ENCODE data around the gene FCAMR.
A peak's percentile ranks its signal among the peaks of the same experiment; 100 is the strongest.

The FCAMR gene

GRCh38 chr1:207014728-207015127 is 44.5 kb upstream of the FCAMR start:
- Histone ChIP-seq H3K9ac (ENCODE audit: insufficient read length, low read depth) (no peak overlapping the region), H3K9me3 (ENCODE audit: insufficient read depth, low read length) (no peaks in the 10 kb centered on the region), H3K4me1 (ENCODE audit: insufficient read depth, insufficient read length) (no peaks in the 10 kb centered on the region), H3K27me3 (ENCODE audit: insufficient read depth, insufficient read length) (no peaks in the 10 kb centered on the region), H3K4me3 (ENCODE audit: insufficient read length, low read depth) (no peak overlapping the region), H3K36me3 (ENCODE audit: insufficient read depth, insufficient read length, low read length) (no peaks in the 10 kb centered on the region)
- DNase-seq (ENCODE audit: low read depth, low spot score): no peak
- TF ChIP-seq SUZ12 (IDR thresholded peaks at IDR 0.05; ENCODE audit: extremely low read depth, insufficient read depth, insufficient read length): no peak

DNA sequence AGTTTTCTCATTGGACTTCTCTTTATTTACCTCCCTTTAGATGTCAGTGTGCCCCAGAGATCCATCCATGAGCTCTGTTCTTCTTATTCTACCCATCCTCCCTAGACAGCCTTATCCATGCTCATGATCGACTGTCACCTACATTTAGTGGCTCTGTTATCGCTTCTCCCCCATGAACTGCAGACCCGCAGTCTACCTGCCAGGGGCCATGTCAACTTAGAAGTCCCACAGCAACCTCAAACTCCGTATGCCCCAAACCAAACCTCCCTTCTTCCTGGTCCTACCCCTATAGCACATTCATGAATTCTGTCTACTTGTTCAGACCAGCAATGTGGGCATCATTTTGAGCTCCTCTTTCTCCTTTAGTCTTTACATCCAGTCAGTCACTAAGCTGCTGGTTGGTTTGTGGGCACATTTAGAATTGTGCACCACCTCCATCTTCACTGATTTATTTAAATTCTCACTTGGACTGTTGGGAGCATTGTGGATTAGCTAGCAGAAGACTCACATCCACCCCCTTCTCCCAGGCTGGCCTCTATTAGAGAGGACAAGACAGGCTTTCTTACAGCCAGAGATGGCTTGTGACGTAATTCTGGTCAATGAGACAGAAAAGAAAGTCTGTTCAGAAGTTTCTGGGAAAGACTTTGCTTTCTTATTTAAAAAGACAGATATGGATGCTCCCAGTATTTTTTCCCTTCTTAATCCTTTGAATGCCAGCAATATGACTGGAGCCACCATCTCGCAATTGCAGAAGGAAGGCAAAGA is 43.2 kb upstream of the FCAMR start:
- no peak for DNase-seq (ENCODE audit: low read depth, low spot score)
- Histone ChIP-seq H3K27me3 (ENCODE audit: insufficient read depth, insufficient read length) (no peaks in the 10 kb centered on the region), H3K36me3 (ENCODE audit: insufficient read depth, insufficient read length, low read length) (no peaks in the 10 kb centered on the region), H3K9ac (ENCODE audit: insufficient read length, low read depth) (no peak overlapping the region), H3K4me3 (ENCODE audit: insufficient read length, low read depth) (no peak overlapping the region), H3K9me3 (ENCODE audit: insufficient read depth, low read length) (no peaks in the 10 kb centered on the region), H3K4me1 (ENCODE audit: insufficient read depth, insufficient read length) (no peaks in the 10 kb centered on the region)
- TF ChIP-seq YY1 (IDR thresholded peaks at IDR 0.05; ENCODE audit: insufficient read depth, insufficient read length) (no peak), ZNF274 (IDR thresholded peaks at IDR 0.05; ENCODE audit: low read depth, low read length) (no peak), SUZ12 (IDR thresholded peaks at IDR 0.05; ENCODE audit: extremely low read depth, insufficient read depth, insufficient read length) (no peak)

DNA sequence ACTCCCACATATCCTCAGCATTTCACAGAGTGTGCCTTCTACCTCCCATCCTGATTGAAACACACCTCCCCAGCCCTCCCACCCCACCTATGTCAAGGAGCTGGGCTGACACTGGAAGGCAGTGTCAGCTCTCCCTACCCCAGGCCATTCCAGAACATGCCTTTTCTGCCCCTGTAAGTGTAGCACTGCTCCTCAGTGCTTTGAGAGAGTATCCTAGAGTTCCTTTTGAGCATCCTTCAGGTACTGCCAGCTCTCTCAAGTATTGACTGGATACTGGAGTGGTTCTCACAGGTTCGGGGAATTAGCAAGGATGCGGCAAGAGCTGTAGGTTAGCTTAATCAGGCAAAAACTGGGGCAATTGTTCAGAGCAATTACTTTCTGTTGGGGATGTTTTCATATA is 40.5 kb upstream of the FCAMR start:
- DNase-seq (ENCODE audit: low read depth, low spot score): no peak
- Histone ChIP-seq H3K27me3 (ENCODE audit: insufficient read depth, insufficient read length) (no peaks in the 10 kb centered on the region), H3K4me3 (ENCODE audit: insufficient read length, low read depth) (no peak overlapping the region), H3K9me3 (ENCODE audit: insufficient read depth, low read length) (no peaks in the 10 kb centered on the region), H3K4me1 (ENCODE audit: insufficient read depth, insufficient read length) (no peaks in the 10 kb centered on the region), H3K9ac (ENCODE audit: insufficient read length, low read depth) (no peak overlapping the region), H3K36me3 (ENCODE audit: insufficient read depth, insufficient read length, low read length) (no peaks in the 10 kb centered on the region)
- TF ChIP-seq SUZ12 (IDR thresholded peaks at IDR 0.05; ENCODE audit: extremely low read depth, insufficient read depth, insufficient read length): no peak
- TF ChIP-seq ZNF274 (IDR thresholded peaks at IDR 0.05; ENCODE audit: low read depth, low read length): no peak
- TF ChIP-seq YY1 (IDR thresholded peaks at IDR 0.05; ENCODE audit: insufficient read depth, insufficient read length): no peak

- Histone ChIP-seq H3K4me1 (ENCODE audit: insufficient read depth, insufficient read length) (no peaks in the 10 kb centered on the region), H3K4me3 (ENCODE audit: insufficient read length, low read depth) (no peak overlapping the region), H3K9ac (ENCODE audit: insufficient read length, low read depth) (no peak overlapping the region), H3K9me3 (ENCODE audit: insufficient read depth, low read length) (no peaks in the 10 kb centered on the region), H3K27me3 (ENCODE audit: insufficient read depth, insufficient read length) (no peaks in the 10 kb centered on the region), H3K36me3 (ENCODE audit: insufficient read depth, insufficient read length, low read length) (no peaks in the 10 kb centered on the region)
- TF ChIP-seq SUZ12 (IDR thresholded peaks at IDR 0.05; ENCODE audit: extremely low read depth, insufficient read depth, insufficient read length) (no peak), YY1 (IDR thresholded peaks at IDR 0.05; ENCODE audit: insufficient read depth, insufficient read length) (no peak), ZNF274 (IDR thresholded peaks at IDR 0.05; ENCODE audit: low read depth, low read length) (no peak)
- DNase-seq (ENCODE audit: low read depth, low spot score): no peak
Observed at GRCh38 chr1:207009945-207010344, 39.7 kb upstream of the FCAMR start.

DNA sequence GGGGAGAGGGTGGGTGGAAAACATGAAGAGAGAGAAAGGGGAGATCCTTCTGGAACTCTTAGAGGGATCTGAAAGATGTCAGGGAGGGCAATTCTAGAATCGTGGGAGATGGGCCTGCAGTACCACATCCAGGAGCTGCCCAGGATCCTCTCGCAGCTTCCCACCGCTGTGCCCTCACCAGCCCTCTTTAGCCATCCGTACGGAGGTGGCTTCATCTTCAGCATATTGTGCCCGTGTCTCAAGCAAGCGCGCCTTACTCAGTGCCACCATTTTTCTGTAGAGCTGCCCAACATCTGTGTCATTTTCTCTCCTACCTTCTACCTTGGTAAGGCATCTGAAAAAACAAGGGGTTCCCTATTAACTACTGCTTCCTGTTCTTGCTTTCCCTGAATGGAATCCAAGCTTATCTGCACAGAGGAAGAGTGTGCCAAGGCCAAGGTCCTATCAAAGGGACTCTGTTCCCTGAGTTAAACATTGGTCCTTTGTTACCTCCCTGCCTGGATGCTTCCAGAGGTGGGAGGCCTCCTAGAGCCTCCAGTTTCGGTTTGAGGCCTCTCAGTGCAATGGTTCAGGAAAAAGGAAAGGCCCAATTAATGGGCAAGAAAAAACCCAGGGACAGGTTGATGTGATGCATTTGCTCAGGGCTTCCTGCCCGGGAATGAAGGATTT is 39.1 kb upstream of the FCAMR start:
- Histone ChIP-seq H3K4me3 (ENCODE audit: insufficient read length, low read depth) (no peak overlapping the region), H3K36me3 (ENCODE audit: insufficient read depth, insufficient read length, low read length) (no peaks in the 10 kb centered on the region), H3K9me3 (ENCODE audit: insufficient read depth, low read length) (no peaks in the 10 kb centered on the region), H3K9ac (ENCODE audit: insufficient read length, low read depth) (no peak overlapping the region), H3K27me3 (ENCODE audit: insufficient read depth, insufficient read length) (no peaks in the 10 kb centered on the region), H3K4me1 (ENCODE audit: insufficient read depth, insufficient read length) (no peaks in the 10 kb centered on the region)
- no peak for DNase-seq (ENCODE audit: low read depth, low spot score)
- TF ChIP-seq ZNF274 (IDR thresholded peaks at IDR 0.05; ENCODE audit: low read depth, low read length) (no peak), YY1 (IDR thresholded peaks at IDR 0.05; ENCODE audit: insufficient read depth, insufficient read length) (no peak), SUZ12 (IDR thresholded peaks at IDR 0.05; ENCODE audit: extremely low read depth, insufficient read depth, insufficient read length) (no peak)

GRCh38 chr1:207007352-207008033 is 37.2 kb upstream of the FCAMR start:
- no peak for TF ChIP-seq SUZ12 (IDR thresholded peaks at IDR 0.05; ENCODE audit: extremely low read depth, insufficient read depth, insufficient read length)
- TF ChIP-seq YY1 (IDR thresholded peaks at IDR 0.05; ENCODE audit: insufficient read depth, insufficient read length): no peak
- TF ChIP-seq ZNF274 (IDR thresholded peaks at IDR 0.05; ENCODE audit: low read depth, low read length): no peak
- Histone ChIP-seq H3K27me3 (ENCODE audit: insufficient read depth, insufficient read length) (no peaks in the 10 kb centered on the region), H3K4me1 (ENCODE audit: insufficient read depth, insufficient read length) (peaks cover 2% of the 10 kb centered on the region), H3K4me3 (ENCODE audit: insufficient read length, low read depth) (no peak overlapping the region), H3K9me3 (ENCODE audit: insufficient read depth, low read length) (no peaks in the 10 kb centered on the region), H3K9ac (ENCODE audit: insufficient read length, low read depth) (no peak overlapping the region), H3K36me3 (ENCODE audit: insufficient read depth, insufficient read length, low read length) (no peaks in the 10 kb centered on the region)
- peak; percentile 18 for DNase-seq (ENCODE audit: low read depth, low spot score)

DNA sequence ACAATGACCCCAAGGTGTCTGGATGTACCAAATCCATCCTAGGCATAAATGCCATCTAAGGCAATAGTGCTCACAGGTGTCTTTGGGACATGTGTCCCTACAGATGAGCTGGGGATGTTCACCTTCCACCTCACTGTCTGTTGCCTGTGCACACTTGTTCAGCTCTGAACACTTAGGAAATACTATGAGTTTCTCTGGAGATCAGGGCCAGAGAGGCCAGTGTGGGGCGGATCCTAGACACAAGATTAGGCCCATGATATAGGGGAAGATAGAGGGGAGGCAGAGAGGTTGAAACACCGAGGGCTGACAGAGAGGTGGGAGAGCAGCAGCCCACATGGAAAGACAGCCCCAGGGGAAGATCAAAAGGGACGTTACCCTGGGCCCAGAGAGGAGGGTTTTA is 36.7 kb upstream of the FCAMR start:
- Histone ChIP-seq H3K9ac (ENCODE audit: insufficient read length, low read depth) (no peak overlapping the region), H3K4me1 (ENCODE audit: insufficient read depth, insufficient read length) (peaks cover 2% of the 10 kb centered on the region), H3K9me3 (ENCODE audit: insufficient read depth, low read length) (no peaks in the 10 kb centered on the region), H3K27me3 (ENCODE audit: insufficient read depth, insufficient read length) (no peaks in the 10 kb centered on the region), H3K36me3 (ENCODE audit: insufficient read depth, insufficient read length, low read length) (no peaks in the 10 kb centered on the region), H3K4me3 (ENCODE audit: insufficient read length, low read depth) (no peak overlapping the region)
- no peak for TF ChIP-seq ZNF274 (IDR thresholded peaks at IDR 0.05; ENCODE audit: low read depth, low read length)
- no peak for TF ChIP-seq SUZ12 (IDR thresholded peaks at IDR 0.05; ENCODE audit: extremely low read depth, insufficient read depth, insufficient read length)
- TF ChIP-seq YY1 (IDR thresholded peaks at IDR 0.05; ENCODE audit: insufficient read depth, insufficient read length): no peak
- DNase-seq (ENCODE audit: low read depth, low spot score): no peak

Data from NT2/D1 (cell line).